Subcutaneous abdominal adipose tissue (tissue), 5 donors: ENCODE data around the gene TMEM269.

Experiments used
- H3K27ac ChIP-seq: one replicate; pipeline ENCODE4 v1.7.0; 2013; ENCODE audit warnings: low read depth, mild to moderate bottlenecking, inconsistent platforms, low read length, moderate library complexity
- H3K27me3 ChIP-seq, 5 donors: one replicate each; pipeline ENCODE4 v1.7.0; 2013; ENCODE audit warnings: low read length in 5 of 5, inconsistent platforms in 1 of 5; ENCODE audit not compliant: control insufficient read depth in 5 of 5, insufficient read depth in 4 of 5
- H3K36me3 ChIP-seq, 5 donors: one replicate each; pipeline ENCODE4 v1.7.0; 2013; ENCODE audit warnings: low read length in 5 of 5; ENCODE audit not compliant: control insufficient read depth in 5 of 5, insufficient read depth in 5 of 5
- H3K4me1 ChIP-seq, 5 donors: one replicate each; pipeline ENCODE4 v1.7.0; 2013; ENCODE audit warnings: low read length in 5 of 5, mild to moderate bottlenecking in 3 of 5, moderate library complexity in 1 of 5; ENCODE audit not compliant: control insufficient read depth in 5 of 5, insufficient read depth in 5 of 5
- H3K4me3 ChIP-seq, 5 donors: one replicate each; pipeline ENCODE4 v1.7.0; 2013; ENCODE audit warnings: low read length in 5 of 5, low read depth in 1 of 5
- H3K9ac ChIP-seq, 5 donors: one replicate each; pipeline ENCODE4 v1.7.0; 2013; ENCODE audit warnings: low read length in 5 of 5, mild to moderate bottlenecking in 4 of 5, moderate library complexity in 3 of 5
- H3K9me3 ChIP-seq, 5 donors: one replicate each; pipeline ENCODE4 v1.7.0; 2013; ENCODE audit warnings: low read length in 5 of 5; ENCODE audit not compliant: control insufficient read depth in 5 of 5
- donor health status: healthy.
- donor health status: healthy.
- donor health status: healthy.
- donor health status: healthy.
- donor health status: healthy.

TMEM269 gene

DNA sequence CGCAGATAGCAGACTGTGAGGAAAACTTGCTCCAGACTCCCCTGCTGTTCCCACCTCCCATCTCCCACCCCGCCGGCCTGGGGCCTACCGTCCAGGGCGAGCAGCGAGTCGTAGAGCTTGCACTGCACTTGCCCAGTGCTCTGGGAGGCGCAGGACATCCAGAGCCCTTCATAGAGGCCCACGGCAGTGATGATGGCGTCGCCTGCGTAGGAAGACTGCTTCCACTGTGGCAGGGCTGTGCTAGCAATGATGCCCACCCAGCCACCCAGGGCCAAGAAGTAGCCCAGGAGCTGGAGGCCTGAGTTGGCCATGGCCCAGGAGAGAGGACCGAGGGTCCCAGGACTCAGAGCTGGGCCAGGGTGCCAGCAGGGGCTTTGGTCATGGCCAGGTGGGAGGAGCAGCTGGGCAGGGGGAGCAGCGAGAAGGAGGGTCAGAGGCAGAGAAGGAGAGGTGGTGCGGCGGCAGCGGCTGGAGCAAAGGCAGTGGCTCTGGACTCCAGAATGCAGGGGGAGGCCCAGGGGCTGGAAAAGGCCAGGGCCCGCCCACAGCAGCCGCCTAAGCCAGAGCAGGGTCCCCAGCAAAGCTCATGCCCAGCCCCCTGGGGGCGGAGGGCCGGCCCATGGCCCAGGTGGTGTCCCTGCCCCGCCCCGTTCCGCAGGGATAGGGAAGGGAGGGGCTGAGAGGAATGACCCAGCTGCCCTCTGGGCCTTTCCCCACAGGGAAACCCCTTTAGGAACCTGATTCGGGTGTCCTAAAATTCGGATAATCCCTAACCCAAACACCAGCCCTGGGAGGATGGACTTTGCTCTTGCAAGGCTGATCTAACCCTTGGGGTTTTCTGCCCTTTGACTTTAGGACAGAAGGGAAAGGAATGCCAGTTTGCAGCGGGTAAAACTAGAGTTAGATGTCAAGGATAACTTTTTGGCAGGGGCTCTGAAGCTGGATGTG lies 44.8 kb upstream of the TMEM269 start, which contains the start of gene CLDN19:
Gene CLDN19 (minus strand): TSS at position 484 of the 948 bp plus-strand sequence. CDS start 173 bp downstream, at position 311.
- Histone ChIP-seq H3K9ac (no peak within 1 kb of the TSS), H3K27me3 (peaks cover 0 to 4% (median 0%) of the 10 kb centered on the region in 5 donors), H3K4me1 (peaks cover 0 to 18% (median 8%) of the 10 kb centered on the region in 5 donors), H3K36me3 (no peaks in the 10 kb centered on the region), H3K27ac (no peak within 1 kb of the TSS), H3K9me3 (no peaks in the 10 kb centered on the region), H3K4me3 (no peak within 1 kb of the TSS)

DNA sequence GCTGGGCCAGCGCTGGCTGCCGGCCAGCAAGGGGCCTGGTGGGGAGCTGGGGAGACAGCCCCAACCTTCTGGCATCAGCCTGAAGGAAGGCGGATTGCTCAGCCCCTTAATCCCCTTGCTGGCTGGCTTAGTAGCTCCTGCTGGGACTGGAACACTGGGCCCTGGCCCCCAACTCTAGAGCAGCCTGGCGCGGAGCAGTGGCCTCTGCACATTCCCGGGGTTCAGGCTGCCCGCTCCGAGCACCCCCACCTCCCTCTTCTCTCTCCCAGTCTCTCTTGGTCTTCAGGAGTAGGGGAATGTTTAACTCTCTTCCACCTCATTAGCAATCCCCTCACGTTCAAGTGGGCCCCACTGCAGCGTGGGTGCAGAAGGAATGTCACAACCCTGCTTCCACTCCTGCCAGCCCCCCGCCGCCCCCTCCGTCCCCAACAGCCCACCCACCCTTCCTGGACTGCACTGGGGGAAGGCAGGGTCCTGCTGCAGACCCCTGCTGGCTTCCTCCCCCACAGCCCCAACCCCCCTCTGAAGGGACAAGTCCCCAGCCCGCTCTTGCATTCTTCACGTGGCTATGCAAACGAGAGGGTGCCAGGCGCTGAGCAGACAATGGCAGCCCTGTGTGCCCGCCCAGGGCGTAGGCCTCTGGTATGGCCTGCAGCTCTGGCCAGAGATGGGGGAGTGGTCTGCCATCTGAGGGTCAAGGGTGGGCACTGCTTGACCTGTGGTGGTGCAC lies 43.8 kb upstream of the TMEM269 start:
- Histone ChIP-seq H3K4me1 (peaks cover 0 to 18% (median 8%) of the 10 kb centered on the region in 5 donors), H3K9ac (no peak overlapping the region), H3K36me3 (peaks cover 0 to 6% (median 5%) of the 10 kb centered on the region in 5 donors), H3K27me3 (peaks cover 0 to 4% (median 0%) of the 10 kb centered on the region in 5 donors), H3K9me3 (no peaks in the 10 kb centered on the region), H3K4me3 (no peak overlapping the region), H3K27ac (no peak overlapping the region)

DNA sequence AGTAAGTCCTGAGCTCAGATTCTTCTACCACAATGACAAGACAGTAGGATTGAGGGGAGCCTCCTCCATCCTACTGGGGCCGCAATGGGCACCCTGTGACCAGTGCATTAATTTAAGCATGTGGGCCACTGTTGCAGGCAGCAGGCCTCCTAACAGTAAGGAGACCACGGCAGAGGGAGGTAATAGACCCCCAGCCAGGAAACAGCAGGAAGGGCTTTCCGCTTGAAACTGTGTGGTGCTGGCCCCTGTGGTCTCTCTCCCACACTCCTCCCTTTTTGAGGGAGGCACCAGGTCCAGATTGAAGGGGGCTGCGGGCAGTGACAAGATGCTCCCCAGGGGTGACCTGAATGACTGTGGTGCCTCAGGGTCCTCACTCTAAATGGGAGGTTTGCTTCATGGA lies 43.1 kb upstream of the TMEM269 start:
- H3K9me3 ChIP-seq: no peaks in the 10 kb centered on the region
- no peak overlapping the region for H3K4me3 ChIP-seq
- peaks cover 0 to 12% (median 12%) of the 10 kb centered on the region in 5 donors for H3K36me3 ChIP-seq
- H3K27me3 ChIP-seq: peaks cover 0 to 4% (median 0%) of the 10 kb centered on the region in 5 donors
- no peak overlapping the region for H3K9ac ChIP-seq
- no peak overlapping the region for H3K27ac ChIP-seq
- H3K4me1 ChIP-seq: peaks cover 0 to 11% (median 3%) of the 10 kb centered on the region in 5 donors

DNA sequence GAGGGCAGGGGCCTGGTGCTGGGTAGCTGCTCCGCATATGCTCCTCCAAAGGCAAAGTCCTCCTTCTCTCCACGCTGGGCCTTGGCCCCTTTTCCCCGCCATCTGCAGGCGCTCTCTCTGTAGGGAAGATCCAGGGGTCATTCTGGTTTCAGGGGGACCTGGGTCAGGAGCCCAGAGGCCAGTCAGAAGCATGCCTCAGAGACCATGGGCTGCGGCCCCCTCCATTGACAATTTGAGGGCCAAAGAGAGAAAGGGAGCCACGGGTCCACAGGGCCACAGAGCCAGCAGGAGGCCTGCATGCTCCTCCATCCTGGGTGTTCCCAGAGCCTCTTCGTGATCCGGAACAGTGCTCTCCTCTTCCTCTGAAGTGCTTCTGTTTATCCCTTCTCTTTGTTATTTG lies 42.6 kb upstream of the TMEM269 start:
- Histone ChIP-seq H3K27ac (no peak overlapping the region), H3K36me3 (peaks cover 0 to 17% (median 16%) of the 10 kb centered on the region in 5 donors), H3K4me3 (no peak overlapping the region), H3K4me1 (peaks cover 0 to 7% (median 0%) of the 10 kb centered on the region in 5 donors), H3K27me3 (peaks cover 0 to 4% (median 0%) of the 10 kb centered on the region in 5 donors), H3K9ac (no peak overlapping the region), H3K9me3 (no peaks in the 10 kb centered on the region)

DNA sequence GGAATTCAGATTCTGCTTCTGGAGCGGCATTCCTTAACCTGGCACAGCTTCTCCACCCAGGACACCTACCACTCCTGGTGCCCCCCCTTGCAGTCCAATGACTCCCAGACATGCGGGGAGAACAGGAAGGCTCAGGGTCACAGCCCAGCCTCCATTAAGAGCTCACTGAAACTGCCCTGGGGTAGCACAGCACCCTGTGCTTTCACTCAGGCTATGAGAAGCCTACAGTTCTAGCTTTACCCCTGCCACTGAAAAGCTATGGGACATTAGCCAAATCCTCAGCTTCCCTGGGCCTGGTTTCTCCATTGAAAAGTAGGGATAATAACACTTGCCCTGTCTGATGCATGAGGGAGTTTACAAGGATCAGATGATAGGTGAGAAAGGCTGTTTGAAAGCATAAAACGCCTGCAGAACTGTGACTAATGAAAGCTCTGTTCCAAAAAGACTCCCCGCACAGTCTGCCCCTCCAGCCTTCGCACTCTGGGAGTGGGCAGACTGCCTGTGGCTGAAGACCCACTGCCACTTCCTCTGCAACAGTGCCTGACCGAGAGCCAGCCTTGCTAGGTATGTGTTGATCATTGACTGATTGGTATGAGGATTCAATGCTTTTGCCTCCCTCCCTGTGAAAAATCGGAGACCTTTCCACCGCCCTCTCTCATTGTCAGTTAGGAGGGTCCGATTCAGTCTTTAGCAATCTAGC lies 42.0 kb upstream of the TMEM269 start:
- Histone ChIP-seq H3K9me3 (no peaks in the 10 kb centered on the region), H3K27ac (no peak overlapping the region), H3K9ac (no peak overlapping the region), H3K4me1 (peaks cover 0 to under 1% (median 0%) of the 10 kb centered on the region in 5 donors), H3K4me3 (no peak overlapping the region), H3K36me3 (peaks cover 0 to 23% (median 21%) of the 10 kb centered on the region in 5 donors), H3K27me3 (peaks cover 0 to 4% (median 0%) of the 10 kb centered on the region in 5 donors)

DNA sequence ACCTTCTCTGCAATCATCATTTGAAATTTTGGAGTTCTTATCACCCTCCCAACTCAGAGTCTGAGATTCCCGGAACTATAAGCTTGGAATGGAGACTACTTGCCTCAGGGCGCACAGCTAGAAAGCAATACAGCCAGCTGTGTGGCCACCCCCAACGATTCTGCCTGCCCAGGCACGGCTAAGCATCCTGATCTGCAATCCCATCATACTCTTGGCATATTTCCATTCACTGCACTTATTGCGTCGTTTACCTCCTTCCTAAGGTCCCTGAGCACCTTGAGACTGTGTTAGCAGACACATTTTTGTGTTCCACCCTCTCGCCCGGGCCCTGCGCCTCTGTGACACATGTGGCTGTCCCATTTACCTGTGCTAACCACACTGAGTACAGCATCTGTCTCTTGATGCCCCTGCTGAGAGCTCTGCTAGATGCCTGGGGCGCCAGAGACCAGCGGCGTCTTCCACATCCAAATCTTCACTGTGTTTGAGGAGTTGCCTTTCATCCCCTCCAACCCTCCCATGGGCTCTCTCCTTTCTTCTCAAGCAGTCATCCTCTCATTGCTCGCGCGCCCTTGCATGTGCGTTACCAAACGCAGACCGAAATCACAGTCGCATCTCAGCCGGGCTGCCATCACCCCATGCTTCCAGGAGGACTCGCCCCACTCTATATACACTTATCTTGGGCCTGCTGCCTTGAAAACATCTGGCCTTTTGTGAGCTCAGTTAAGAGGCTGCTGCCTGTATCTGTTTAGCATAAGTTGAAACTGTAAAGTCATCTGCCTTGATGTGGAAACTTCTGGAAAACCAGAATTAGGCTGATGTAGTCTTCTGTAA lies 41.3 kb upstream of the TMEM269 start:
- H3K4me1 ChIP-seq: peaks cover 2 to 6% (median 4%) of the 10 kb centered on the region in 5 donors
- no peaks in the 10 kb centered on the region for H3K9me3 ChIP-seq
- H3K36me3 ChIP-seq: peaks cover 0 to 31% (median 29%) of the 10 kb centered on the region in 5 donors
- no peak overlapping the region for H3K4me3 ChIP-seq
- no peak overlapping the region for H3K9ac ChIP-seq
- H3K27me3 ChIP-seq: no peaks in the 10 kb centered on the region
- H3K27ac ChIP-seq: no peak overlapping the region

DNA sequence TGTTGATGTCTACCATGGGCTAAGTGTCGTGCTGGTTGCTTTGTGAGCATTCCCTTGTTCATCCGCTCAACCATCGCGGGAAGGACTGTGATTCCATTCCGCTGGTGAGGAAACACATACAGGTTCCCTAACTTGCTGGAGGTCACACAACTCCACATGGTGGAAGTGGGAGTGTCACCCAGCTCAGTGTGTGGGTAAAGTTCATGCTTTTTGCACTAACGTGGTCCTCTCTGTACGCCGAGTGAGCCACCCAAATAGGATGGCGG lies 40.7 kb upstream of the TMEM269 start:
- peaks cover 0 to 36% (median 35%) of the 10 kb centered on the region in 5 donors for H3K36me3 ChIP-seq
- H3K27me3 ChIP-seq: no peaks in the 10 kb centered on the region
- peaks cover 3 to 11% (median 10%) of the 10 kb centered on the region in 5 donors for H3K4me1 ChIP-seq
- no peak overlapping the region for H3K4me3 ChIP-seq
- no peak overlapping the region for H3K9ac ChIP-seq
- no peak overlapping the region for H3K27ac ChIP-seq
- no peaks in the 10 kb centered on the region for H3K9me3 ChIP-seq

DNA sequence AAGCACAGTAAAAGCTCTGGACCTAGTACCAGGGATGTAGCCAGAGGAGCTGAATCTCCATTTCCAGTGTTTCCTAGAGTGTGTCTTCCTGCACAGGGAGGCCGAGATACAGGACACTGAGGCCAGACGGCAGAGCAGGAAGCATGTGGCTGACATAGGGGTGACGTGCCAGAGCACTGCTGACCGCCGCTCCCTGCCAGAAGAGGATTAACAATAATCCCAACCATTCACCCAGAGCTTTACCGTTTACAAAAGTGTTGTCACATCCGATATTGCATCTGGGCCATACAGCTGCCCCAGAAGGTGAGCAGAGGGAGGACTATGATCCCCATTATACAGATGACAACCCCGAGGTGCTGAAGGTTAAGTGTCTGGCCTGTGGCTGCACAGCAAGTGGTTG lies 38.9 kb upstream of the TMEM269 start:
- H3K27me3 ChIP-seq: no peaks in the 10 kb centered on the region
- no peak overlapping the region for H3K27ac ChIP-seq
- peaks cover 4 to 16% (median 12%) of the 10 kb centered on the region in 5 donors for H3K4me1 ChIP-seq
- H3K4me3 ChIP-seq: no peak overlapping the region
- no peaks in the 10 kb centered on the region for H3K9me3 ChIP-seq
- H3K9ac ChIP-seq: no peak overlapping the region
- peaks cover 0 to 48% (median 47%) of the 10 kb centered on the region in 5 donors for H3K36me3 ChIP-seq

DNA sequence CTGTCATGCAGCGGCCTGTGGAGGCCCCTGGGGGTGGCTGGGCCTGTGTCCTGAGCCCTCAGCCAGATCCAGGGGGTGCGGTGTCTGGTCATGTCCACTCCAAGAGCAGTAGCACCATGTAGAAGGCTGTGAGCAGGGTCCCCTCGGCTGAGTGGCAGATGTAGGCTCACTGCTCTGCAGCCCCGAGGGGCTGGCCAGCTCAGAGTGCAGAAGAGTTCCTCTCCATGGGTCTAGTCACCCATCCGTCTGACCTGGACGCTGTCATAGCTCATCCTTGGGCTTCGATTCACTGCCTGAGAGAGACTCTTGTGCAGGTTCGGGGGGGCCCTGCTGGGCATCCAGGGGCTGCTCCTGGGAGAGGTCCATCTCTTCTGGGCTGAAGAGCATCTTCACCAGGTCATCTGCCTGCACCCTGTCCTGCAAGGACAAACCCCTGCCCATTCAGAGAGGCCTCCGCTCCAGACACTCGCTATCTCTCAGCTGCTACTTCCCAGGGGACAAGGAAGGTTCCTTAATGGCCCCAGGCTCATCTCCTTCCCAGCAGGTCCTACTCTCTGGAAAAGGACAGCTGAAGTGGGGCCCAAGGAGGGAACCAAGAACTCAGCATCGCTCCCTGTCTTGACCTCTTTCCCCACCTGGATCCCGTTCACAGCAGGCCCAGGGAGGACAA lies 38.2 kb upstream of the TMEM269 start:
- Histone ChIP-seq H3K4me3 (no peak overlapping the region), H3K36me3 (peaks cover 0 to 49% (median 47%) of the 10 kb centered on the region in 5 donors), H3K4me1 (peaks cover 4 to 16% (median 12%) of the 10 kb centered on the region in 5 donors), H3K27me3 (no peaks in the 10 kb centered on the region), H3K9me3 (no peaks in the 10 kb centered on the region), H3K27ac (no peak overlapping the region), H3K9ac (no peak overlapping the region)
